ENCODE data around the gene ZCCHC9.

ZCCHC9 gene

GRCh38 chr5:81355291-81356251 is 54.2 kb downstream of the ZCCHC9 start:
- DNase-seq (ENCODE audit: low read depth) = no peak

DNA sequence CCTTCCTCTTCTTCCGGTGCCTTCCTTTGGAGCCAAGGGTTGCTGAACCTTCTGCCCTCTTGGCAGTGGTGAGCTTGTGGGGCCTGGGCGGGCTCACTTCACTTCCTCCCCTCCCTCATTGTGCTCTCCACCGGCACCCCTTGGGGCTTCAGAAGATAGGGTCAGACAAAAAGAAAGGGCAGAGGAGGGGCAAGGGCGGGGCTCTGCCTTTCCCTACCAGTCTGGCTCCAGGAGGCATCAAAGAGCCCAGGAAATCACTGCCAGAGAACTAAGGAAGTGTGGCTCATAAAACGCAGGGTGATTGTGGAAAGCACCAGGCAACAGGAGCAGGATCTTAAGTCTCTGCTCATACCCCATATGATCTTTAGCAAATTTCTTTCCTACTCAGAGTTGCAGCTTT is 57.7 kb downstream of the ZCCHC9 start:
- DNase-seq (ENCODE audit: low read depth) = no peak

- DNase-seq (ENCODE audit: low read depth) = no peak
These were observed 58.5 kb downstream of the ZCCHC9 start for GRCh38 chr5:81359881-81360280.

GRCh38 chr5:81360640-81361039 is 59.3 kb downstream of the ZCCHC9 start:
- no peak for DNase-seq (ENCODE audit: low read depth)

- DNase-seq (ENCODE audit: low read depth) = no peak
These were observed 60.2 kb downstream of the ZCCHC9 start for GRCh38 chr5:81361600-81361999.
